GM19193 (cell line): Measurements from ENCODE around the gene MUC21.

Source experiments
- POLR2A ChIP-seq: IDR thresholded peaks from 4 replicates; pipeline ENCODE4 v1.6.1; 2011; ENCODE audit not compliant: insufficient read depth, insufficient read length; ENCODE audit errors: extremely low read depth

MUC21 gene

GRCh38 chr6:31033075-31033474 is 49.6 kb downstream of the MUC21 start:
- no peak for TF ChIP-seq POLR2A

GRCh38 chr6:31035862-31036497 is 52.5 kb downstream of the MUC21 start:
- no peak for TF ChIP-seq POLR2A

DNA sequence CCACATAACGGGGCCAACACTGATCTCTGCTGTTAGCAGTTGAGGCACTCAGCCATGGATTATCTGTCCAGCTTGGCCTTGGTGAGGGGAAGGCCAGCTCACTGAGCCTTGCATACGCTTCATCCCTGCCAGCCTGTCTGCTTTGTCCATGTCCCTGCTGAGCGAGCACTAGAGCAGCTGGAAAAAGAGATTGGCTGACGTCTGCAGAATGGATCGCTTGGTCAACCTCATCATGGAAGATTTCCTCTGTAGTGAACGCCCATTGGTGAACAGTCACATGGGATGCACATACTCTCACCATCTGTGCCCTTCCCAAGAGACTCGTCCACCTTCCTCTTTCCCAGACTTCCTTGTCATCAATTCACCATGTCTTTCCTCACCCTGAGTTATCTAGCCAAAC is 53.7 kb downstream of the MUC21 start:
- TF ChIP-seq POLR2A, result no peak

GRCh38 chr6:31037682-31038081 is 54.2 kb downstream of the MUC21 start:
- TF ChIP-seq POLR2A, result no peak

DNA sequence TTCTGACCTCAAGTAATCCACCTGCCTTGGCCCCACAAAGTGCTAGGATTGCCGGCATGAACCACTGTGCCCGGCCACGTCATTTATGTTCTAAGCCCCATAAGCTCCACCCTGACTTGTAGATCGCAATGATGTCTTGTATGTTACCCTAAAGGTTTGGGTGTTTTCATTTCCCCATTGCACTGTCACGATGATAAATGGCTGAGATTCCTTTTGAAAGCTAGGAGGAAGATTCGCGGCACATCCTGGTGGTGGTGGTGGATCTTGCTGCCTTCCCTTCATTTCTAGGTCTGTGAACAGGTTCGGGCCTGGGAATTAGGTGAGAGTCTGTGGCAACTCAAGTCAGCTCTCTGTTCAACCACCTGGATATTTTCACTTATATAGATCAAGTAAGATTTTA is 55.0 kb downstream of the MUC21 start:
- no peak for TF ChIP-seq POLR2A
